ENCODE measurements around the gene XRCC4.
"Not testable (repeated sequence)": the region's sequence is repeated elsewhere in the genome, so short reads cannot be mapped to it uniquely, and the experiment has no call there.

The XRCC4 gene

DNA sequence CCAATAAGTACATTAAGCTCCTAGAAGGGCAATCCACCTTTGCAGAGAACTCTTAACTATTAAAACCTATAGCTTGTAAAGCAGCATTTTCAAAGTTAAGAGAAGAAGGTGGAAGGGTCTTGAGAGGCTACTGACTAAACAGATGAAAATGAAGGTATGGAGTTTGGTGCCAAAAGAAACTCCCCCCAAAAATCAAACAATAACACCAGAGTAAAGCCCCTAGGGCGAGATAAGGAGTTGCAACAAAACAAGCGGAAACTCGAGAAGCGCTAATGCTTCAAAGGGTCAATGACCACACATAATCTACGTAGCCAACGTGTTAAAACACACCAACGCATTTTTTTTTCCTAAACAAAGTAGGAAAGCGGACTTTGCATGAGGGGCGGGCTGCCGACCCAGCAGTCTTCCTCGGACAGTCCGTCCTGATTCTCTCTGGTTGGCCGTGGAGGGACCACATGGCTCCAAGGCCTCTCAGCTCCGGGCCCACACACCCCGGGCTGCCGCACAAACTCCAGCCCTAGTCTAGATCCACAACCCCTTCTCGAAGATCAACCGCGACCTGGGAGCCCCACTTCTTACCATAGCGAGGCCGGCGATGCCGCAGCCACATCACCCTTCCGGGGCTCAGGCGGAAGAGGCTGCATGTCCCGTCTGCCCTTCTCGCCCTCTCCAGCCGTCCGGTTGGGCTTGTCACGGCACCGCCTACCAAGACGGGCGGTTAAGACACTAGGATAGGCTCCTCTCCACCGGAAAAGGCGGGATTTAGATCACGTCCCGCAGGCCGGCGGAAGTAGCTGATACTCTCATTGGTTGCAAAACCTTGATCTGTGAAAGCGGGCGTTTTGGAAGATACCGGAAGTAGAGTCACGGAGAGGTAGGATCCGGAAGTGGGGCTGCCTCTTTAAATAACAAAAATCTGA is at the start of gene XRCC4, which contains the start of gene TMEM167A:
TSS of gene XRCC4 (plus strand) at position 806 of the 920 bp plus-strand sequence. CDS start 27,373 bp downstream, outside the sequence.
TSS of gene TMEM167A (minus strand) at position 653 of the 920 bp plus-strand sequence. CDS start at position 582, 71 bp downstream.
- DNase-seq (ENCODE audit: low read depth in 2 of 2) = peak; percentile 83 to 94

DNA sequence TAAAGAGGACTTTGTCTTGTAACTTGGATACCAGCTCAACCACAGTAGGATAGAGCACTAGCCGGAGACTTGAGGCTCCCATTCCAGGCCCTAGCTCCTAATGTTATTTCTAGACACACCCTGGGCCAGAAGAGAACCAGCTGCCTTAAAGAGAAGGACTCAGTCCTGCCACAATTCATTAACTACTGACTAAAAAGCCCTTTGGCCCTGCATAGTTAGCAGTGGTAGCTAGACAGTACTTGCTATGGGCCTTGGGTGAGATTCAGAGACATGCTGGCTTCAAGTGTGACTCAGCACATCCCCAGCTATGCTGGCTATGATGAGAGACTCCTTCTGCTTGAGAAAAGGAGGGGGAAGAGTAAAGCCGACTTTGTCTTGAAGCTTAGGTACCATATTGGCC is 47.4 kb upstream of the XRCC4 start:
- DNase-seq (ENCODE audit: low read depth in 2 of 2) = no peak

DNA sequence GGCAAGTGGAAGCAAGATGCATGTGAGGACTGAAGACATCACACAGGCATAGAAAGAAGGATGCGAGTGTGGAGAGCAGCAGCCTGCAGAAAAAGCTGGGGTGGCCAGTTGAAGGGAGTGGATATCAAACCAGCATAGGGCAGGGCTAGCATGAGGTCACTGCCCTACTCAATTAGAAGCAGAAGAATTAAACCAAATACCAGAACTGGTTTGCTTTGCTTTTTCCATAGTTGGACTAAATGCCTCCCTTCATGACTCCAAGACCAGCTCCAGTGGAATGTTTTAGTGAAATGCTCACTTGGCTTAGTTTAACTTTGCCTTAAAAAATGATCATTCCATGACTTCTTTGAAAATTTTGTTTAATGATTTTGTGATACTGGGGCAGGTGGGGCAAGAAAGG is 46.0 kb upstream of the XRCC4 start:
- DNase-seq (ENCODE audit: low read depth in 2 of 2) = no peak

GRCh38 chr5:83034036-83034435 is 43.3 kb upstream of the XRCC4 start:
- DNase-seq (ENCODE audit: low read depth in 2 of 2) = no peak

DNA sequence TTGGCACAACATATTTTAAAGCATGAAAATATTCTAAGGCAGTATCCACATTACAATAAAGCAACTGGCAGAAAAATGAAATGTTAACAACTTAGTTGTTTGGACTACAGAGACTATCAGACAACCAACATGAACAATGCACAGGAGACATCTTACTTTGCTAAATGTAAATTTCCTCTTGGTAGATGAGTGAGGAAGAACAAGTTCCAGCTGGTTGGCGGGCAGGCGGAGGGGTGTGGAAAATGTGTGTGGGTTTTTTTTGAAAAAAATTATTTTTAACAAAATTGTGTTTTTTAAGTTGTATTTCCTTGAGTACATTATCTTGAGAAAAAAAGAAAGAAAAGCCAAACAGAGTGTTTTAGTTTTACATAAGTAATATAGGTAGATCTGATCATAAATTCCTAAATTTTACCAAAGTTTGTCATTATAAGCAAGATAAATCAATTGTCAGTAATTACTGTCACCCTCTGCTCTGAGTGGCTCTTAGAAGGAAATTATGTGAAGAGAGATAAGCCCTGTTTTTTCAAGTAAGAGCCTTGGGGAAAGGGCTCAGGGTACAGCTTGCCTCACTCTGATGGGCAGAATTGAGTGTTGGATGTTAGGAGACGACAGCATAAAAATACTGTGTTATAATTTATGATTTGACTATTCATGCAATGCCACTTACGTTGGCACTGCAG is 42.7 kb upstream of the XRCC4 start:
- DNase-seq (ENCODE audit: low read depth in 2 of 2) = no peak

DNA sequence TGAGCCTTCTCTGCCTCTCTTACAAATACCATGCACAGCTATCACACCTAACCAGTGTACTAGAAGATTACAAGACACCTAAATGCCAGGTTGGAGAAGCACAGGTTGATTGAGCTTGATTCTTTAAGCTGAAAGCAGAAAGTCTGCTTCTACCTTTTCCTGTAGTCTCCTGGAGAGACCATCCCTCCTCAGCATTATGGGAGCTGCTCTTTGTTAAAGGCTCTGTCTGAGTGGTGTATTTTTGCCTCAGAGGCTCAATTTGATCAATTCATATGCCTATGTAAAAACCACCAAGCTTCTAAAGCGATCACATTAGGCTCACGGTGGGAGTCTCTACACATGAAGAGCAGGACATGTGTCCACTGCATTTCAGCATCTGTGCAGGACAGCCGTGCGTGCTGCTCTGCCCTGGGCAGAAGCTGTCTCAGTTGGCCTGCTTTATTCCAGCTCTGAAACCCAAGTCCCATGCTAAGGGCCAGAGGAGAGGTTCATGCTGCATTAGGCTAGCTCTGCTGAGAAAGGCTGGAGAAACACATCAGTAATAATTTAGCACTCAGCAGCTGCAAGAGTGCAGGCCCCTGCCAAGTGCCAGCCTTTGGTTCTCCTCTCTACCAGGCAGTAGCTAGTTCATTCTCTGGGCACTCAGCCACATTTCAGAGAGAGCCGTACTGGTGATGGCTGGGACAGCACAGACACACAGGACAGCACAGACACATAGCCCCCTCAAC is 41.8 kb upstream of the XRCC4 start:
- no peak for DNase-seq (ENCODE audit: low read depth in 2 of 2)

DNA sequence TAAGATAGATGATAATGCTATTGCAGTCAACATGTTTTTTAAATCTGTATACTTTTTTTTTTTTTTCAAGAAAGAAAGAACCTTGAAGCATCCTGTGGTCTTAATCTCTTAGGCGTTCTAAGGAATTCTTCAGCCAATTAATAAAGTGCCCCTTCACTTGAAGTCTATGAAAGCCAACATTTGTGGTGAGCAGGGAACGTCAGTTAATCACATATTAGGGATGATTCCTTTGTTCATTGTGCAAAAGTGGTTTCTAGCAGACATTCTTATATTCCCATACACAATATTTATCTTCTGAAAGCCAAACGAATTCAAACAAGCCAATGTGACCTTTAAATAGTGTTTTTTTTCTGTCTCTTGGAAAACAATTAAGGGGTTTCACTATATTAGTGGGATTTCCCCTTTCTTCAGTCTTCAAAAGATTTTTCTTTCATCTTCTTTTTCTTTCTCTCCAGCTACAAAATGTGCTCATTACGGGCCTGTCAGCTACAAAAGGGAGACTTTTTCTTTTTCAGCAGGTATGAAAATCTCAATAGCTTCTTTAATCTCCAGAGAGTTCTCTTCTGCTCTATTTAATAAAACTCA is 40.3 kb upstream of the XRCC4 start:
- no peak for DNase-seq (ENCODE audit: low read depth in 2 of 2)

DNA sequence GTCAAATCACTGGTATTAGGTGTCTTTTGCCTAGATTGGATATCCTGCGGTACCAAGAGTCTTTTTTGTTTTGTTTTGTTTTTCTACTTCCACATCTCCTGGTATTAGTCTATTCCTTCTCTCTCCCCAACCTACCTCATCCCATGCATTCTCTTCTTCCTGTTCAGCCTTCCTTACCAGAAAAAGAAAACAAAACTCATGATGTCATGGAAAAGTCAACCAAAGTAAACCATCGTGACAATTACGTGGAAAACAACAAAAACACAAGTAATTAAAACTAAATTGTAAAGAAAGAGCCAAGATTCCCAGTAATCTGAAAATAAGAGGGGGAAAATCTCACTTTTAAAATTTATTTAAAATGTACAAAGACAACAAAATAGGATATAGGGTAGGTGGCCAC is 38.4 kb upstream of the XRCC4 start:
- DNase-seq (ENCODE audit: low read depth in 2 of 2) = no peak

DNA sequence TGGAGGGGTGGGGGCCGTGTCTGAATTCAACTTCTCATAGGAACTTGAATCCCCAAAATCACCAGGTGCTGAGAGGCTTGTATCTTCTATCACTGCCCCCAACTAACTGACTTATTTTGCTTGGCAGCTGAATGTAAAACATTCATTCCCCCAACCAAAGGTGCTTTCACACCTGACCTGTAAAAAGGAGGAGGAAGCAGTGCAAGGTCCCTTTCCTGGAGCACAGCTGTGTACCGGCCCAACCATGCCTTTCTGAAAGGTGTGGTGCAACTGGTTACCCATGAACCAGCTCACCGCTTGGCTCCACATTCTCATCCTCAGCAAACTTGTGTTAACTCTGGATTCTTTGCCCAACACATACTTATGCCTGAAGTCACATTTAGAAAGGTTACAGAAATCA is 34.8 kb upstream of the XRCC4 start:
- DNase-seq (ENCODE audit: low read depth in 2 of 2) = no peak

DNA sequence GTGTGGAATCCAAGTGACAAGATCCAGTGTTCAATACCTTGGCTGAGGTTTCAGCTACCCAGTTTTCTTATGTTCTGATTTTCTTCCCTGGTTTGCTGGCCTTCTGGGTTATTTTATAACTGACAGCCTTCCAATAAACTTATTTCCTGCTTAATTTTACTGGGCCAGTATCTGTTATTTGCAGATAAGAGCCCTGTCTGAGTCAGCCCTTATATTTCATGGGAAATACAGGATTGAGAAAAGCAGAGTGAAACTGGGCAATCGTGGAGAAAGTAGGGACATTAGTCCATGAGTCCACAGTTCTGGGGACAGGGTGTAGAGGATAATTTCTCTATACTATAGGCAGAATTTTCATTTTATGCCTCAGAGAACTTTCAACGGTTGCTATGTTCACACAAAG is 32.4 kb upstream of the XRCC4 start:
- no peak for DNase-seq (ENCODE audit: low read depth in 2 of 2)

GRCh38 chr5:83048277-83048676 is 29.1 kb upstream of the XRCC4 start:
- DNase-seq (ENCODE audit: low read depth in 2 of 2) = no peak

DNA sequence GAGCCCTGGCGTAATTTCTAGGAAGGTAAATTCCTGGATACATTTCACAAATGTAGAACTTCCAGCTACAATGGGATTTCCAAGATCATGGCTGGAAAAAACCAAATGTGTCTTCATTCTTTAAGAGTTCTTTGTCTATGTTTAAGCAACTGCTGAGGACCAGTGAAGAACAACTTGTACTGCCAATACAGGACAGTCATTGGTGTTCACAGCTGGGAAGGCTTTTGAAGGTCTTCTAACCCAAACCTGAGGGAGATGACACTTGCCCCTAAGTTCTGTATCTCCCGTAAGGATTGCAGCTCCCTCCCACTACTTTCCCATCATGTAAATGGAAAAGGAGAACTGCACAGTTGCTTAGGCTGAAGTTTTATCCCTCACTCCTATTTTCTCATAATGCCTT is 28.5 kb upstream of the XRCC4 start:
- DNase-seq (ENCODE audit: low read depth in 2 of 2) = no peak

- no peak for DNase-seq (ENCODE audit: low read depth in 2 of 2)
Observed at GRCh38 chr5:83049370-83049885, 27.9 kb upstream of the XRCC4 start.

GRCh38 chr5:83050723-83051340 is 26.5 kb upstream of the XRCC4 start:
- DNase-seq (ENCODE audit: low read depth in 2 of 2) = no peak

DNA sequence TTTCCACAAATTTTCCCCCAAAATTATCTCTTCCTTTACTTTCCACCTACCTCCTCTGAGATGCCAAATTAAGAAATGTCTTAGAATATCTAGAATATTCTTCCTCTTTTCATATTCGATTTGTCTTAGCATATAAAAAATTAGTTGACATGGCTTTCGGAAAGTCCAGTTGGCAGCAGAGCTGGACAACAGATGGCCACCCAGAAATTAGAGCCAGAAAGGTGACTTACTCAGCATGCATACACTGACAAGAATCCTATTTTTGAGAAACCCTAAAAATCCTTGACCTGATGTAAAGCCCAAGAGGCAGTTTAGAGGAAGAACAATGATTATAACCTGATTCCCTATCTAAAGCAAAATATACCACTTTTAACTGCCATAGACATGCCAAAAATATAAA is 22.2 kb upstream of the XRCC4 start:
- no peak for DNase-seq (ENCODE audit: low read depth in 2 of 2)

GRCh38 chr5:83058726-83059125 is 18.6 kb upstream of the XRCC4 start:
- no peak for DNase-seq (ENCODE audit: low read depth in 2 of 2)

GRCh38 chr5:83059341-83059740 is 18.0 kb upstream of the XRCC4 start:
- DNase-seq (ENCODE audit: low read depth in 2 of 2) = no peak

DNA sequence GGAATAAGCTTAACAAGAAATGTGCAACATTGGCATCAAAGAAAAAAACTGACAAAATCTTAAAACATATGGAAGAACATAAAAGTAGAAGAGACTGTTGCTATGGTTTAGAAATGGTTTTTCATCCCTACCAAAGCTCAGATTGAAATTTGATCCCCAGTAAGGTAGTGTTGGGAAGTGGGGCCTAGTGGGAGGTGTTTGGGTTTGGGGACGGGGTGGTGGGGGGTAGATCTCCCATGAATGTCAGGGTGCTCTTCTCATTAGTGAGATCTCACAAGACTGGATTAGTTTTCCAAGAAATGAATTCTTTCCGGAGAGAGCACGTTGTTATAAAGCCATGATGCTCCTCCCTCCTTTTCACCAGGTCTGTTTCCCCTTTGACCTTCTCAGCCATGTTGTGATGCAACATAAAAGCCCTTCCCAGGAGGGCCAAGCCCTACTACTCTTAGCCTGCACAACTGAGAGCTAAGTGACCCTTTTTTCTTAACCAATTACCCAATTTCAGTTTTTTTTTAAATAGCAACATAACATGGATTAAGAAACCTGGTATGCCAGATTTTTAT is 10.7 kb upstream of the XRCC4 start:
- no peak for DNase-seq (ENCODE audit: low read depth in 2 of 2)

- DNase-seq (ENCODE audit: low read depth in 2 of 2) = not testable (repeated sequence)
Observed at GRCh38 chr5:83067377-83067776, 10.0 kb upstream of the XRCC4 start.

DNA sequence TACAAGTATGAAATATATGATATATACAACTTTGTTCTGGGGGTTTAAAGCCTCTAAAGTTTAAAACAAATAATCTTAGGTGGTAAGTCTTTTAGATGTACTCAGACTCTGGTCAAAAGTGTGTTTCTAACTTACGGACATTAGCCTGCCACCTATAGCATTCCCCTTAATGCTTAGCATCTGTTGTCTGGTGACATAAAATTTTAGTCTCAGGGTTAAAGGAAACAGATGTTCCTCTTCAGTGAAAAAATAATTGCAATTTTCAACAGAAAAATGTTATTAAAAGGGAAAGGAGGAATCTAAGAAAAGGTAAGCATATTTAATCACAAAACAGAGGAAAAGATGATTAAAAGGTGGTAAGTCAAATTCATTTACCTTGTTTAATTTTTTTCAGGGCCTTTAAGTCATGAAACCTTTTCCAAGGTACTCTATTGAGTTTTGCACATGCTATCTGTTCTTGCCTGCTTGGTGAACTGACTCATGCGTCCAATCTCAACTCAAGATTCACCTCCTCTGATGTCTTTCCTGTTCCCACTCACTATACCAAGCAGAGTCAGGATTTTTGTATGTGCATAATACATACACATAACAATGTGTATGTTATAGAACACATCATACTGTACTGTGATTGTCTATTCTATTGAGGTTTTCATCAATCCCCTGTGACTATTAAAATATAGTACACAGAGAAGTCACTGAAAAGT is 8.1 kb upstream of the XRCC4 start:
- no peak for DNase-seq (ENCODE audit: low read depth in 2 of 2)
